K562 treated with DMSO at 1 percent for 12 hours (cell line): ENCODE results near the gene NUP88. TPM values are rescaled to one million over a fixed set of nuclear protein-coding genes. Genes with fewer than 3 reads are reported as not detected.

Experiments used
- total RNA-seq: library from RNA; unstranded; fragments of 300-600 nt; gene quantifications from 2 replicates; pipeline ENCODE4 v1.2.3, GENCODE V29; 2022; ENCODE audit not compliant: insufficient read depth

The NUP88 gene
- 25.4 and 41.6 TPM in 2 replicates for total RNA-seq

GRCh38 chr17:5419356-5419958, at the start of gene NUP88:
TSS of gene NUP88 (minus strand) at chr17:5419662. CDS start at chr17:5419650, 12 bp downstream.

GRCh38 chr17:5438716-5439445, 19.4 kb upstream of the NUP88 start, which contains the start of gene C1QBP:
TSS of gene C1QBP (minus strand) at chr17:5439155. CDS start at chr17:5439073, 82 bp downstream.

GRCh38 chr17:5419959-5420653, 644 bp upstream of the NUP88 start, which contains the start of gene RPAIN:
TSS of gene RPAIN (plus strand) at chr17:5420182. CDS start at chr17:5420211, 29 bp downstream.

Other genes with a start within 250 kb of the NUP88 start
- 0.45 and 4.1 TPM in 2 replicates for gene ZNF594, start 227.8 kb downstream of the NUP88 start, total RNA-seq
- 0.26 TPM in 1 of 2 replicates, not detected in the other for gene SCIMP, start 184.8 kb downstream of the NUP88 start, total RNA-seq
- 6.2 and 21.9 TPM in 2 replicates for gene RABEP1, start 137.4 kb downstream of the NUP88 start, total RNA-seq
- 31.2 and 31.8 TPM in 2 replicates for gene RPAIN, start 520 bp upstream of the NUP88 start, total RNA-seq
- 134 and 138 TPM in 2 replicates for gene C1QBP, start 19.5 kb upstream of the NUP88 start, total RNA-seq
- 1.1 and 4.0 TPM in 2 replicates for gene DHX33, start 49.3 kb upstream of the NUP88 start, total RNA-seq
- 9.3 and 30.1 TPM in 2 replicates for gene DERL2, start 66.5 kb upstream of the NUP88 start, total RNA-seq
- gene MIS12, start 66.9 kb upstream of the NUP88 start, total RNA-seq, result 8.9 and 19.0 TPM in 2 replicates
- gene NLRP1, start 164.8 kb upstream of the NUP88 start, total RNA-seq, result 24.5 and 84.7 TPM in 2 replicates